Measurements from ENCODE around the gene SEMA7A.

DNA sequence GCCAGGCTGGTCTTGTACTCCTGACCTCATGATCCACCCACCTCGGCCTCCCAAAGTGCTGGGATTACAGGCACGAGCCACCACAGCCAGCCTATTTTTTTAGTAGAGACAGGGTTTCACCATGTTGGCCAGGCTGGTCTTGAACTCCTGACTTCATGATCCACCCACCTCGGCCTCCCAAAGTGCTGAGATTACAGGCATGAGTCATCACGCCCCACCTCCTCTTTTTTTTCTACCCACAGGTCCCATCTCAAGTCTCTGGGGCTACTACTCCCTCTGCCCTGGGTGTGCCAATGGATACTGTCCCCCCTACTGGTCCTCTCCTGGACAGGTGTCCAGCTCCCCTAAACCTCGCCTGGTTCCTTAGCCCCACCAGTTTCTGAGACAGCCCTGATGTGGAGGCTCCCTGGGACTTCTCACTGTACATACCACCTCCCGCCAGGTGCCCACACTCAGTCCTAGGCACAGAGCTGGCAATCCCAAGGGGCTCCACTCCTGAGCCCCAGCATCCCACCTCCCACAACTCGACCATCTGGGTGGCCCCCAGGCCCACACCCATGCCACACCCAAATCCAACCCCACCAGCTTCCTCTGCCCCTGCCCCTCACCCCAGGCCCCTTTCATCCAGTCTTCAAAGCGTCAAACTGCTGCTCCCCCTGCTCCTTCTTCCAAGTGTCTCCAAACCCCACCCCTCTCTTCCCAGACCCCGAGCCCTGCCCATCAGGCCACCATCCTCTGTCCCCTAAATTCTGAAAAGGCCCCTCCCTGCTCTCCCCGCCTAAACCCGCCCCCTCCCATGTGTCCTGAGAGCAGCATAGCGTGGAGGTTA is 53.2 kb downstream of the SEMA7A start:
- TF ChIP-seq, protein P1, sequence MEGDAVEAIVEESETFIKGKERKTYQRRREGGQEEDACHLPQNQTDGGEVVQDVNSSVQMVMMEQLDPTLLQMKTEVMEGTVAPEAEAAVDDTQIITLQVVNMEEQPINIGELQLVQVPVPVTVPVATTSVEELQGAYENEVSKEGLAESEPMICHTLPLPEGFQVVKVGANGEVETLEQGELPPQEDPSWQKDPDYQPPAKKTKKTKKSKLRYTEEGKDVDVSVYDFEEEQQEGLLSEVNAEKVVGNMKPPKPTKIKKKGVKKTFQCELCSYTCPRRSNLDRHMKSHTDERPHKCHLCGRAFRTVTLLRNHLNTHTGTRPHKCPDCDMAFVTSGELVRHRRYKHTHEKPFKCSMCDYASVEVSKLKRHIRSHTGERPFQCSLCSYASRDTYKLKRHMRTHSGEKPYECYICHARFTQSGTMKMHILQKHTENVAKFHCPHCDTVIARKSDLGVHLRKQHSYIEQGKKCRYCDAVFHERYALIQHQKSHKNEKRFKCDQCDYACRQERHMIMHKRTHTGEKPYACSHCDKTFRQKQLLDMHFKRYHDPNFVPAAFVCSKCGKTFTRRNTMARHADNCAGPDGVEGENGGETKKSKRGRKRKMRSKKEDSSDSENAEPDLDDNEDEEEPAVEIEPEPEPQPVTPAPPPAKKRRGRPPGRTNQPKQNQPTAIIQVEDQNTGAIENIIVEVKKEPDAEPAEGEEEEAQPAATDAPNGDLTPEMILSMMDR (IDR thresholded peaks at IDR 0.05; ENCODE audit: low read depth, low read length) = no peak
- no peak for TF ChIP-seq POLR2A (IDR thresholded peaks at IDR 0.05; ENCODE audit: extremely low read depth, insufficient read length)
